ENCODE measurements around the gene TVP23C.
"Not testable (repeated sequence)": the region's sequence is repeated elsewhere in the genome, so short reads cannot be mapped to it uniquely, and the experiment has no call there.

- TF ChIP-seq ETS1 (IDR thresholded peaks at IDR 0.05); EZH2 (IDR thresholded peaks at IDR 0.05; ENCODE audit: low read depth, unreplicated experiment); REST (IDR thresholded peaks at IDR 0.05; ENCODE audit: unreplicated experiment); EZH2phosphoT487 (IDR thresholded peaks at IDR 0.05; ENCODE audit: unreplicated experiment); CTCF (conservative IDR thresholded peaks at IDR 0.05; ENCODE audit: low read depth in 2 of 2); CREB1 (CRISPR knock-in tag; IDR thresholded peaks at IDR 0.05; ENCODE audit: low read depth); POLR2AphosphoS5 (IDR thresholded peaks at IDR 0.05; ENCODE audit: low read depth); NANOG (IDR thresholded peaks at IDR 0.05; ENCODE audit: borderline replicate concordance); ZNF114 (CRISPR knock-in tag; IDR thresholded peaks at IDR 0.05); JUNB (IDR thresholded peaks at IDR 0.05; ENCODE audit: unreplicated experiment); ZNF331 (CRISPR knock-in tag; IDR thresholded peaks at IDR 0.05; ENCODE audit: low read depth); ZNF462 (CRISPR knock-in tag; IDR thresholded peaks at IDR 0.05): not testable (repeated sequence)
Observed at GRCh38 chr17:15574660-15575059, 11.4 kb upstream of the TVP23C start.
